Measurements from ENCODE around the gene EFCAB5.

DNA sequence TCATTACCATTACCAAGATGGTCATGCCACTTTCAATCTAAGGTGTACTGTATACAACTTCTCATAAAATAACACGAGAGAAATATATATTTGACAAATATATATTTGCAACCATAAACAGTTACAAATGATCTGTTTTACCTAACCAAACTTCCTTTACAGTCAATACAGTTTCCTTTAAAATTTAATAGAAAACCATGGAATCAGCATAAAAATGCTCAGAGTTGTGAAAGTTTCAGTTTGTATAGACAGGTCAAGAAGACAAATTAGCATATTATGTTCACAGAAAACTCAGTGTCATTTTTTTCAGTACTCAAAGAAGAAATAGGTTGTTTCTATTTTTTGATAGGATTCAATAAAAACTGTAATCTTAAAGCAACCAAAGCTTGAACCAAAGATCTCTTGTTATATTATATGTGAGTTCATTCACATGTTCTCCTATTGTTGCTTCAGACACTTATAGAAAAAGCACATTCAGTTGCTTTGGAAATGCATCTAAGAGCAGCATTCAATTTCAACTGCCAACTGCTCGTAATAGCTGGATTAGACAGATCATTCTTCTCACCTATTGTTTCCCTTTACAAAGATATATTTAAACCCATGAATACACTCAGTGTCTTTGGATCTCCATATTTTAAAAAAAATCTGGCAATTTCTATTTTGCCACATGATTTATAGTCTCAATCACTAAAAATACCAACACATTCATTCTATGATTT, 26.5 kb upstream of the EFCAB5 start:
- TF ChIP-seq CTCF (IDR thresholded peaks at IDR 0.05) (no peak), EZH2 (IDR thresholded peaks at IDR 0.05; ENCODE audit: borderline replicate concordance, insufficient read depth, low read depth, low read length, poor library complexity, severe bottlenecking) (no peak)
